ENCODE data around the gene CCNH.
A peak's percentile ranks its signal among the peaks of the same experiment; 100 is the strongest.

CCNH gene

GRCh38 chr5:87411973-87412629 lies 629 bp downstream of the CCNH start:
- TF ChIP-seq CTCF (IDR thresholded peaks at IDR 0.05; ENCODE audit: insufficient read depth, low read length, poor library complexity, severe bottlenecking) = no peak
- TF ChIP-seq EZH2phosphoT487 (conservative IDR thresholded peaks at IDR 0.05; ENCODE audit: low read length) = no peak
- no peaks in the 10 kb centered on the region for H3K27me3 ChIP-seq (ENCODE audit: low read length)
- H3K9me3 ChIP-seq (ENCODE audit: insufficient read depth, low read length) = no peaks in the 10 kb centered on the region
- peak overlapping the region; percentile 86 for H3K9ac ChIP-seq (ENCODE audit: low read length)
- H3K4me3 ChIP-seq (ENCODE audit: insufficient read depth, low read length, poor library complexity, severe bottlenecking) = peak overlapping the region; percentile 92
- no peaks in the 10 kb centered on the region for H3F3A ChIP-seq (ENCODE audit: insufficient read depth)
- peak overlapping the region; percentile 78 for H3K4me2 ChIP-seq (ENCODE audit: low read depth, low read length, poor library complexity, severe bottlenecking)
- peaks cover 32% of the 10 kb centered on the region for H3K79me2 ChIP-seq (ENCODE audit: insufficient read depth, low read length)
- no peaks in the 10 kb centered on the region for H3K9me2 ChIP-seq (replicated peaks; ENCODE audit: insufficient read depth, low read length)
- H3K36me3 ChIP-seq (ENCODE audit: low read length) = peaks cover 43% of the 10 kb centered on the region
- peak overlapping the region; percentile 42 for H3K27ac ChIP-seq (ENCODE audit: low read depth, low read length)
- peaks cover 11% of the 10 kb centered on the region; the same call in 1 of the 2 replicates for H4K20me1 ChIP-seq (ENCODE audit: low read depth, low read length)
- peak overlapping the region; percentile 89 for H2AFZ ChIP-seq (ENCODE audit: low read depth, low read length, severe bottlenecking)

- Histone ChIP-seq H3K36me3 (ENCODE audit: low read length) (peaks cover 48% of the 10 kb centered on the region), H3K27me3 (ENCODE audit: low read length) (no peaks in the 10 kb centered on the region), H3K9ac (ENCODE audit: low read length) (peak overlapping the region; percentile 86), H2AFZ (ENCODE audit: low read depth, low read length, severe bottlenecking) (no peak overlapping the region), H3F3A (ENCODE audit: insufficient read depth) (no peaks in the 10 kb centered on the region), H3K27ac (ENCODE audit: low read depth, low read length) (no peak overlapping the region), H4K20me1 (ENCODE audit: low read depth, low read length) (peaks cover 11% of the 10 kb centered on the region; the same call in 1 of the 2 replicates), H3K9me3 (ENCODE audit: insufficient read depth, low read length) (no peaks in the 10 kb centered on the region), H3K79me2 (ENCODE audit: insufficient read depth, low read length) (peaks cover 32% of the 10 kb centered on the region), H3K9me2 (replicated peaks; ENCODE audit: insufficient read depth, low read length) (no peaks in the 10 kb centered on the region), H3K4me3 (ENCODE audit: insufficient read depth, low read length, poor library complexity, severe bottlenecking) (peak overlapping the region; percentile 92), H3K4me2 (ENCODE audit: low read depth, low read length, poor library complexity, severe bottlenecking) (peak overlapping the region; percentile 78)
- TF ChIP-seq CTCF (IDR thresholded peaks at IDR 0.05; ENCODE audit: insufficient read depth, low read length, poor library complexity, severe bottlenecking) = no peak
- TF ChIP-seq EZH2phosphoT487 (conservative IDR thresholded peaks at IDR 0.05; ENCODE audit: low read length) = no peak
Measured at GRCh38 chr5:87411586-87411972, 1.2 kb downstream of the CCNH start.

DNA sequence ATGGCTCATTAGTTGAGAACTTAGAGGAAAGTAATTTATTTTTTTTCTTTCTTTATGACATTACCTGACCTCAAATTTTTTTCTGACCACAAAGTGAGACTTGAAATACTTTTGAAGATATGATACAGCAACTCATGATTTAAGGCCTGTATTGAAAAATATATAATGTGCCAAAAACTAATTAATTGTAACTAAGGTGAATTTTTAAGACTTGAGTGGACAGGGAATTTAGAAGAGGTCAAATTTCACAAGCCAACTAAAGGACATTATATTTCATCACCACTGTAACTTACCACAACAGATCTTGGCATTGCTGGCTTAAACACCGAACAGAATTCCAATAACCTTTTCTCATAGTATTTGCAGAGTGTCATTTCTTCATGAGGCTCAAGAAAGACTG lies 1.8 kb downstream of the CCNH start:
- Histone ChIP-seq H3K27me3 (ENCODE audit: low read length) (no peaks in the 10 kb centered on the region), H3K4me2 (ENCODE audit: low read depth, low read length, poor library complexity, severe bottlenecking) (peak overlapping the region; percentile 78), H3K9ac (ENCODE audit: low read length) (peak overlapping the region; percentile 86), H3K9me2 (replicated peaks; ENCODE audit: insufficient read depth, low read length) (no peaks in the 10 kb centered on the region), H3F3A (ENCODE audit: insufficient read depth) (no peaks in the 10 kb centered on the region), H3K79me2 (ENCODE audit: insufficient read depth, low read length) (peaks cover 32% of the 10 kb centered on the region), H4K20me1 (ENCODE audit: low read depth, low read length) (peaks cover 11% of the 10 kb centered on the region; the same call in 1 of the 2 replicates), H3K9me3 (ENCODE audit: insufficient read depth, low read length) (no peaks in the 10 kb centered on the region), H3K4me3 (ENCODE audit: insufficient read depth, low read length, poor library complexity, severe bottlenecking) (peak overlapping the region; percentile 92), H3K27ac (ENCODE audit: low read depth, low read length) (no peak overlapping the region), H2AFZ (ENCODE audit: low read depth, low read length, severe bottlenecking) (no peak overlapping the region), H3K36me3 (ENCODE audit: low read length) (peaks cover 50% of the 10 kb centered on the region)
- TF ChIP-seq CTCF (IDR thresholded peaks at IDR 0.05; ENCODE audit: insufficient read depth, low read length, poor library complexity, severe bottlenecking) = no peak
- TF ChIP-seq EZH2phosphoT487 (conservative IDR thresholded peaks at IDR 0.05; ENCODE audit: low read length) = no peak
